ENCODE measurements around the gene BLCAP.
"Not testable (repeated sequence)": the region's sequence is repeated elsewhere in the genome, so short reads cannot be mapped to it uniquely, and the experiment has no call there.

BLCAP gene

DNA sequence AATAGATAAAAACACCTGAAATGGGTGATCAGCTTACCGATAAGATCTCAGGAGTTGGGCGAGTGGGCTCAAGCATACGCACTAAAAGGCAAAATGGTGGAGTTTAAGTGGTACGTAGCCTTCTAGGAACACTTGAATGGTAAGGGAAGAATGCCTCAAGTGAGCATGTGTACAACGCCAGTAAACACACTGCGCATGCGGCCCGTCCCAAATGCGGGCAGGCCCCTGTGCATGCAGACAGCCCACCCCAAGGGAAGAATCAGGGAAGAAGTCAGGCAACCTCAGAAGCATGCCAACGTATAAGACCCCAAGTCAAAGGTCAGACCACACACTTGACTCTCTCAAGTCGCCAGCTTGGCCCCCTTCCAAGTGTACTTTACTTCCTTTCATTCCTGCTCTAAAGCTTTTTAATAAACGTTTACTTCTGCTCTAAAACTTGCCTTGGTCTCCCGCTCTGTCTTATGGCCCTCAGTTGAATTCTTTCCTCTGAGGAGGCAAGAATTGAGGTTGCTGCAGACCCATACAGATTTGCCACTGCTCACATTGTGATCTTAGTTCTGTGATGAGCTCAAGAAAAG lies 27.1 kb upstream of the BLCAP start:
- H3K9ac ChIP-seq (ENCODE audit: low read depth, low read length); H3K9me3 ChIP-seq (replicated peaks; ENCODE audit: low read length); H3K4me1 ChIP-seq (ENCODE audit: control insufficient read depth, insufficient read depth, low read length); H3K36me3 ChIP-seq (ENCODE audit: insufficient read depth, low read length); H3K4me3 ChIP-seq (ENCODE audit: low read length); H3K4me2 ChIP-seq (ENCODE audit: low read length): not testable (repeated sequence)
- H3K27me3 ChIP-seq (ENCODE audit: control insufficient read depth, insufficient read depth, low read length): peaks cover 55% of the 10 kb centered on the region

DNA sequence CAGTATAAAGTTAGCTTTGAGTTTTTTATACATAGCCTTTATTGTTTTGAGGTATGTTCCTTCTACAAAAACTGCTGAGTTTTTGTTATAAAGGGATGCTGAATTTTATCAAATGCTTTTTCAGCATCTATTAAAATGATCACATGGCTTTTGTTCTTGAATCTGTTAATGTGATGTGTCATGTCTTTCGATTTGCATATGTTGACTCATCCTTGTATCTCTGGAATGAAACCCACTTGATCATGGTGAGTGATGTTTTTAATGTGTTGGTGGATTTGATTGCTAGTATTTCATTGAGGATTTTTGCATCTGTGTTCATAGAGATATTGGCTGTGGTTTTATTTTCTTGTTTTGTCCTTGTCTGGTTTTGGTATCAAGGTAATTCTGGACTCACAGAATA lies 24.7 kb upstream of the BLCAP start:
- H3K36me3 ChIP-seq (ENCODE audit: insufficient read depth, low read length): no peaks in the 10 kb centered on the region
- no peaks in the 10 kb centered on the region for H3K9me3 ChIP-seq (replicated peaks; ENCODE audit: low read length)
- no peak overlapping the region for H3K4me3 ChIP-seq (ENCODE audit: low read length)
- no peaks in the 10 kb centered on the region for H3K4me1 ChIP-seq (ENCODE audit: control insufficient read depth, insufficient read depth, low read length)
- H3K9ac ChIP-seq (ENCODE audit: low read depth, low read length): no peak overlapping the region
- H3K4me2 ChIP-seq (ENCODE audit: low read length): no peak overlapping the region
- peaks cover 42% of the 10 kb centered on the region for H3K27me3 ChIP-seq (ENCODE audit: control insufficient read depth, insufficient read depth, low read length)

DNA sequence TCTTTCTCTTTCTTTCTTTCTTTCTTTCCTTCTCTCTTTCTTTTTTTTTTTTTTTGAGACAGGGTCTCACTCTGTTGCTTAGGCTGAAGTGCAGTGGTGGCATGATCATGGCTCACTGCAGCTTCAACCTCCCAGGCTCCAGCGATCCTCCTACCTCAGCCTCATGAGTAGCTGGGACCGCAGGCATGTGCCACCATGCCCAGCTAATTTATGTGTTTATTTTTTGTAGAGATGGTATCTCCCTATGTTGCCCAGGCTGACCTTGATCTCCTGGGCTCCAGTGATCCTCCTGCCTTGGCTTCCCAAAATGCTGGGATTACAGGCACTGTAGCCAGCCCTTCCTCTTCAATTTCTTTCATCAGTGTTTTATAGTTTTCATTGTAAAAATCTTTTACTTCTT lies 24.0 kb upstream of the BLCAP start:
- H3K9ac ChIP-seq (ENCODE audit: low read depth, low read length); H3K4me2 ChIP-seq (ENCODE audit: low read length); H3K9me3 ChIP-seq (replicated peaks; ENCODE audit: low read length); H3K4me3 ChIP-seq (ENCODE audit: low read length); H3K4me1 ChIP-seq (ENCODE audit: control insufficient read depth, insufficient read depth, low read length); H3K36me3 ChIP-seq (ENCODE audit: insufficient read depth, low read length): not testable (repeated sequence)
- peaks cover 35% of the 10 kb centered on the region for H3K27me3 ChIP-seq (ENCODE audit: control insufficient read depth, insufficient read depth, low read length)

DNA sequence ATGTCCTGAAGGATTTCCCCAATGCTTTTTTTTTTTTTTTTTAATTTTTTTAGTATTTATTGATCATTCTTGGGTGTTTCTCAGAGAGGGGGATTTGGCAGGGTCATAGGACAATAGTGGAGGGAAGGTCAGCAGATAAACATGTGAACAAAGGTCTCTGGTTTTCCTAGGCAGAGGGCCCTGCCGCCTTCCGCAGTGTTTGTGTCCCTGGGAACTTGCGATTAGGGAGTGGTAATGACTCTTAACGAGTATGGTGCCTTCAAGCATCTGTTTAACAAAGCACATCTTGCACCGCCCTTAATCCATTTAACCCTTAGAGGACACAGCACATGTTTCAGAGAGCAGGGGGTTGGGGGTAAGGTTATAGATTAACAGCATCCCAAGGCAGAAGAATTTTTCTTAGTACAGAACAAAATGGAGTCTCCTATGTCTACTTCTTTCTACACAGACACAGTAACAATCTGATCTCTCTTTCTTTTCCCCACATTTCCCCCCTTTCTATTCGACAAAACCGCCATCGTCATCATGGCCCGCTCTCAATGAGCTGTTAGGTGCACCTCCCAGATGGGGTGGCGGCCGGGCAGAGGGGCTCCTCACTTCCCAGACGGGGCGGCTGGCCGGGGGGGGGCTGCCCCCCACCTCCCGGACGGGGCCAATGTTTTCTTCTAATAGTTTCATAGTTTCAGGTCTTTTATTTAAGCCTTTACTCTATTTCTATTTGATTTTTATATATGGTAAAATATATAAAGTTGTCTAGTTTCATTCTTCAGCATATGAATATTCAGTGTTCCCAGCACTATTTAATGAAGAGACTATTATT lies 22.6 kb upstream of the BLCAP start:
- H3K27me3 ChIP-seq (ENCODE audit: control insufficient read depth, insufficient read depth, low read length): peaks cover 29% of the 10 kb centered on the region
- H3K9me3 ChIP-seq (replicated peaks; ENCODE audit: low read length); H3K4me2 ChIP-seq (ENCODE audit: low read length); H3K4me3 ChIP-seq (ENCODE audit: low read length); H3K36me3 ChIP-seq (ENCODE audit: insufficient read depth, low read length); H3K4me1 ChIP-seq (ENCODE audit: control insufficient read depth, insufficient read depth, low read length); H3K9ac ChIP-seq (ENCODE audit: low read depth, low read length): not testable (repeated sequence)

DNA sequence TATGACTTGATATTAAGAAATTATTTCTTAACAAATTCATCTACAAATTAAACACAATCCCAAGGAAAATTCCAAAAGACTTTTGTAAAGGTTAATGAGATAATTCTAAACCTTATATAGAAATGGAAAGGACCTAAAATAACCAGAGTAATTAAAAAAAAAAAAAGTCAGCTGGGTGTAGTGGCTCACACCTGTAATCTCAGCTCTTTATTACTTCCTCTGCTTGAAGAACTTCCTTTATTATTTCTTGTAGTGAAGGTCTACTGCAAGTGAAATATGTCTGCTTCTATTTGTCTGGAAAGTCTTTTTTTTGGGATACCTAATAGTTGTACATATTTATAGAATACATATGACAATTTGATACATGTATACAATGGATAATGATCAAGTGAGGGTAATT lies 20.2 kb upstream of the BLCAP start:
- Histone ChIP-seq H3K4me1 (ENCODE audit: control insufficient read depth, insufficient read depth, low read length) (no peaks in the 10 kb centered on the region), H3K9ac (ENCODE audit: low read depth, low read length) (no peak overlapping the region), H3K4me2 (ENCODE audit: low read length) (no peak overlapping the region), H3K9me3 (replicated peaks; ENCODE audit: low read length) (no peaks in the 10 kb centered on the region), H3K4me3 (ENCODE audit: low read length) (no peak overlapping the region), H3K27me3 (ENCODE audit: control insufficient read depth, insufficient read depth, low read length) (peaks cover 29% of the 10 kb centered on the region), H3K36me3 (ENCODE audit: insufficient read depth, low read length) (no peaks in the 10 kb centered on the region)

DNA sequence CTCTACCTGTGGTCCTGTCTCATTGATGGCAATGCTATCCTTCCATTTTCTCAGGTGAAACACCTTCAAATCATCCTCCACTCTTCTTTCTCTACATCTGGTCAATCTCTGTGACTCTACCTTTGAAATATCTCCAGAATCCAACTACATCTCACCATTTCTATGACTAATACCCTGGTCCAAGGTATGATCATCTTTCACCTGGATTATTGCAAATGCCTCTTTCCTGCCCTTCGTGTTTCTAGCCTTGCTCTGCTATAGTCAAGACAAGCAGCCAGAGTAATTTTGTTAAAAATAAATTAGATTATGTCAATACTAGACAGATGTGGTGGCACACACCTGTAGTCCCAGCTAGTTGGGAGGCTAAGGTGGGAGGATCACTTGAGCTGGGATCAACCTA lies 17.8 kb upstream of the BLCAP start:
- H3K4me1 ChIP-seq (ENCODE audit: control insufficient read depth, insufficient read depth, low read length): no peaks in the 10 kb centered on the region
- H3K27me3 ChIP-seq (ENCODE audit: control insufficient read depth, insufficient read depth, low read length): peaks cover 17% of the 10 kb centered on the region
- H3K9ac ChIP-seq (ENCODE audit: low read depth, low read length): no peak overlapping the region
- no peaks in the 10 kb centered on the region for H3K36me3 ChIP-seq (ENCODE audit: insufficient read depth, low read length)
- H3K9me3 ChIP-seq (replicated peaks; ENCODE audit: low read length): no peaks in the 10 kb centered on the region
- no peak overlapping the region for H3K4me2 ChIP-seq (ENCODE audit: low read length)
- no peak overlapping the region for H3K4me3 ChIP-seq (ENCODE audit: low read length)

DNA sequence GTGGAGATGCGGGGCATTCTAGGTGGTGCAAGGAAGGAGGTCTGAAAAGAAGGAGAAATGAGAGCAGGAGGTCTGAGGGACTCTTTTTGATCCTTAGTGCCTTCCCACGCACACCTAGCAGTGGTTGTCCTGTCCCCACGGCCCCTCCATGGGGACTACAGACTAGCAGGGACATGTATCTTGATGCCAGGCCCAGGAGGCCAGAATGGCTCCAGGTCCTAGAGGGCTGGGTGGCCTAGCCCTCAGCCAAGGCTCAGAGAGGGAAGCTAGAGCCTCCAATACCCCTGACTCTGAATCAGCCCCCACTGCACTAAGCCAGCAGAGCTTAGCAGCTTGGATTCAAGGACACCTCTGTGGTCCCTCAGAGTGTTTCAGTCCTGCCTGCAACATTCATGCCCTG lies 16.7 kb upstream of the BLCAP start:
- Histone ChIP-seq H3K36me3 (ENCODE audit: insufficient read depth, low read length) (no peaks in the 10 kb centered on the region), H3K9ac (ENCODE audit: low read depth, low read length) (no peak overlapping the region), H3K9me3 (replicated peaks; ENCODE audit: low read length) (no peaks in the 10 kb centered on the region), H3K4me2 (ENCODE audit: low read length) (no peak overlapping the region), H3K27me3 (ENCODE audit: control insufficient read depth, insufficient read depth, low read length) (peaks cover 17% of the 10 kb centered on the region), H3K4me1 (ENCODE audit: control insufficient read depth, insufficient read depth, low read length) (no peaks in the 10 kb centered on the region), H3K4me3 (ENCODE audit: low read length) (no peak overlapping the region)

DNA sequence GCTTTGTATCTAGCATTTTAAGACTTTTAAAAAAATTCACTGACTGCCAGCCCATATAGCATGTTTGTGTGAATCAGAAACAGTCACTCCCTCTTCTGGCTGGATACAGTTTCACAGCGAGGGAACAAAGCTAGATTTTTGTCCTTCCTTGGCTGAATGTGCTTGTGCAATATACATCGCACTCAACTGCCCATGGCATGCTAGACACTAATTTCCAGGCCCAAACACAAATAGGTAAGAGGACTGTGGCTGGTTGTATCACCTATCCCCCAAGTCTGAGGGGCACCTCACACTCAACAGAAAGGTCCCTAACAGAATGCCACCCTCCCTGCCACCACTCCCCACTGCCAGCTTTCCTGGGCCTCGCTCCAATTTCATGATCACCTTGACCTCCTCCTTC lies 16.2 kb upstream of the BLCAP start:
- no peaks in the 10 kb centered on the region for H3K4me1 ChIP-seq (ENCODE audit: control insufficient read depth, insufficient read depth, low read length)
- H3K27me3 ChIP-seq (ENCODE audit: control insufficient read depth, insufficient read depth, low read length): peaks cover 17% of the 10 kb centered on the region
- no peak overlapping the region for H3K4me2 ChIP-seq (ENCODE audit: low read length)
- H3K9ac ChIP-seq (ENCODE audit: low read depth, low read length): no peak overlapping the region
- H3K4me3 ChIP-seq (ENCODE audit: low read length): no peak overlapping the region
- H3K36me3 ChIP-seq (ENCODE audit: insufficient read depth, low read length): no peaks in the 10 kb centered on the region
- H3K9me3 ChIP-seq (replicated peaks; ENCODE audit: low read length): no peaks in the 10 kb centered on the region

DNA sequence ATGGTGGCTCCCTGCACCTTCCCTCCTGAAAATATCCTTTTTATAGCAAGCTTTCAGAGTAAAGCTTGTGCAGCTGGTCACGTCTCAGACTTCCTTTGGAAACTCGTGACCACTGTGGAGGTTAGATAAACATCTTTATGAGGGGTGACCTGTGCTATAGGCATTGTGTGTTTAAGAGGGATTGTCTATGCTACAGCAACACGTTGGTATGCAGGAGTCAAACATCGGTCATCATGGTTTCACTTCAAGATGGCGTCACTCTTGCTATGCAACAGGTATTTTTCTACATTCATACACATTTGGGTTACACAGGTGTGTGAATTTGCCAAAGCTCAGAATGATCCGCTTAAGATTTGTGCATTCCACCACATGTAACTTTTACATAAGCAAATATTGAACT lies 14.6 kb upstream of the BLCAP start:
- Histone ChIP-seq H3K4me2 (ENCODE audit: low read length) (no peak overlapping the region), H3K4me3 (ENCODE audit: low read length) (no peak overlapping the region), H3K9me3 (replicated peaks; ENCODE audit: low read length) (no peaks in the 10 kb centered on the region), H3K4me1 (ENCODE audit: control insufficient read depth, insufficient read depth, low read length) (no peaks in the 10 kb centered on the region), H3K36me3 (ENCODE audit: insufficient read depth, low read length) (no peaks in the 10 kb centered on the region), H3K27me3 (ENCODE audit: control insufficient read depth, insufficient read depth, low read length) (peaks cover 21% of the 10 kb centered on the region), H3K9ac (ENCODE audit: low read depth, low read length) (no peak overlapping the region)

DNA sequence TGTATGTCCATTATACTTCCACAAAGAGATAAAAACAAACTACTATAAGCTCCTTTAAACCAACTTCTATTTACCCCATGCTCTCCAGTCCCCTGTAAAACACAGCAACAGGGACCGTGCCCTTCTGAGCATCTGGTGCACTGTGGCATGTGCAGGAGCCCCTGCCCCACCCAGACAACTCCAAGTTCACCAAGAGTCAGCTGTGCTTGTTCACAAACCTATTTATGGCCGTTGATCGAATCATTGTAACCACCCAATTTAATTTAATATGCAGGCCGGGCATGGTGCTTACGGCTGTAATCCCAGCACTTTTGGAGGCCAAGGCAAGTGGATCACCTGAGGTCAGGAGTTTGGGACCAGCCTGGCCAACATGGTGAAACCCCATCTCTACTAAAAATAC lies 13.7 kb upstream of the BLCAP start:
- Histone ChIP-seq H3K4me1 (ENCODE audit: control insufficient read depth, insufficient read depth, low read length) (no peaks in the 10 kb centered on the region), H3K4me3 (ENCODE audit: low read length) (no peak overlapping the region), H3K4me2 (ENCODE audit: low read length) (no peak overlapping the region), H3K9ac (ENCODE audit: low read depth, low read length) (no peak overlapping the region), H3K36me3 (ENCODE audit: insufficient read depth, low read length) (no peaks in the 10 kb centered on the region), H3K9me3 (replicated peaks; ENCODE audit: low read length) (no peaks in the 10 kb centered on the region), H3K27me3 (ENCODE audit: control insufficient read depth, insufficient read depth, low read length) (peaks cover 29% of the 10 kb centered on the region)

DNA sequence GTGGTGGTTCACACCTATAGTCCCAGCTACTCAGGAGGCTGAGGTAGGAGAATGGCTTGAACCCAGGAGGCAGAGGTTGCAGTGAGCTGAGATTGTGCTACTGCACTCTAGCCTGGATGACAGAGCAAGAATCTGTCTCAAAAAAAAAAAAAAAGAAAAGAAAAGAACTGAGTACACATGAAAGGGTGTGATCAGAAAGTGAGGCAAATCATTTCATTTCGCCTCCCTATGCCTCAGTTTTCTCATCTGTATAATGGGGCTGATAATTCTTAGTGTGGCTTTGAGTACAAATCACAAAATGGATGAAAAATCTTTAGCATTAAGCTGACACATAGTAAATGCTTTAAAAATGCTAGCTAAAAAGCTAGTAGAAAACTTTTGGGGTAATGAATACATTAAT lies 13.2 kb upstream of the BLCAP start:
- H3K9ac ChIP-seq (ENCODE audit: low read depth, low read length); H3K4me2 ChIP-seq (ENCODE audit: low read length); H3K9me3 ChIP-seq (replicated peaks; ENCODE audit: low read length); H3K4me3 ChIP-seq (ENCODE audit: low read length); H3K4me1 ChIP-seq (ENCODE audit: control insufficient read depth, insufficient read depth, low read length); H3K36me3 ChIP-seq (ENCODE audit: insufficient read depth, low read length): not testable (repeated sequence)
- peaks cover 31% of the 10 kb centered on the region for H3K27me3 ChIP-seq (ENCODE audit: control insufficient read depth, insufficient read depth, low read length)

DNA sequence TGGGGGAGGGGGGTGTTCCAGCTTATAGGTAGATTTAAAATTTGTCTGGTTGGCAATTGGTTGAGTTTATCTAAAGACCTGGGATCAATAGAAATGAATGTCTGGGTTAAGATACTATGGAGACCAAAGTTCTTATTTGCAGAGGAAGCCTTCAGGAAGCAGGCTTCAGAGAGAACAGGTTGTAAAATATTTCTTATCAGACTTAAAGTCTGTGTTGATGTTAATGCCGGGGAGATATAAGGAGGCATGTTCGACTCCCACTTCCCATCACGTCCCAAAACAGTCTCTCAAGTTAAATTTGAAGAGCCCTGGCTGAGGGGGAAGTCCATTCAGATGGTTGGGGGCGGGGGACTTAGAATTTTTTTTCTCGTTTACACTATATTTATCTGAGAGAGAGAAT lies 12.3 kb upstream of the BLCAP start:
- peaks cover 31% of the 10 kb centered on the region for H3K27me3 ChIP-seq (ENCODE audit: control insufficient read depth, insufficient read depth, low read length)
- H3K9me3 ChIP-seq (replicated peaks; ENCODE audit: low read length): no peaks in the 10 kb centered on the region
- no peaks in the 10 kb centered on the region for H3K36me3 ChIP-seq (ENCODE audit: insufficient read depth, low read length)
- H3K9ac ChIP-seq (ENCODE audit: low read depth, low read length): no peak overlapping the region
- H3K4me1 ChIP-seq (ENCODE audit: control insufficient read depth, insufficient read depth, low read length): no peaks in the 10 kb centered on the region
- H3K4me2 ChIP-seq (ENCODE audit: low read length): no peak overlapping the region
- H3K4me3 ChIP-seq (ENCODE audit: low read length): no peak overlapping the region

Measured in skeletal muscle satellite cell (primary cell).